Activated CD4-positive, CD25-positive, alpha-beta regulatory T cell (primary cell): ENCODE data around the gene KRT7.

ENCODE experiments used
- DNase-seq, 4 experiments: peaks; one replicate each; lab custom pipeline; 2025; lab: John Stamatoyannopoulos, UW

Gene KRT7

GRCh38 chr12:52199294-52199919, 33.6 kb upstream of the KRT7 start:
- DNase-seq = no peak

GRCh38 chr12:52200086-52200780, 32.8 kb upstream of the KRT7 start:
- no peak for DNase-seq

GRCh38 chr12:52200781-52201450, 32.1 kb upstream of the KRT7 start:
- no peak for DNase-seq

GRCh38 chr12:52201451-52201839, 31.6 kb upstream of the KRT7 start:
- no peak for DNase-seq

- no peak for DNase-seq
These were observed 30.5 kb upstream of the KRT7 start for GRCh38 chr12:52202361-52203078.

GRCh38 chr12:52203079-52203921, 29.7 kb upstream of the KRT7 start:
- no peak for DNase-seq

GRCh38 chr12:52204095-52204930, 28.7 kb upstream of the KRT7 start:
- no peak for DNase-seq

GRCh38 chr12:52204931-52205505, 28.0 kb upstream of the KRT7 start:
- DNase-seq = no peak

- no peak for DNase-seq
These were observed 27.3 kb upstream of the KRT7 start for GRCh38 chr12:52205612-52206303.

- no peak for DNase-seq
These were observed 26.6 kb upstream of the KRT7 start for GRCh38 chr12:52206304-52207040.

- no peak for DNase-seq
These were observed 25.9 kb upstream of the KRT7 start for GRCh38 chr12:52207106-52207505.

GRCh38 chr12:52207895-52208294, 25.1 kb upstream of the KRT7 start:
- no peak for DNase-seq

- DNase-seq = no peak
These were observed 24.4 kb upstream of the KRT7 start for GRCh38 chr12:52208424-52209165.

GRCh38 chr12:52209321-52209720, 23.7 kb upstream of the KRT7 start:
- DNase-seq = no peak

GRCh38 chr12:52210186-52210924, 22.7 kb upstream of the KRT7 start:
- DNase-seq = no peak

GRCh38 chr12:52210925-52211650, 22.0 kb upstream of the KRT7 start:
- no peak for DNase-seq
